NAMALWA (cell line): ENCODE data around the gene DOK6.

ENCODE experiments used
- DNase-seq: peaks from one replicate; pipeline ENCODE4 v3.0.0-alpha.2; 2015; ENCODE audit warnings: low spot score

The DOK6 gene

GRCh38 chr18:69689121-69689759, 288.6 kb downstream of the DOK6 start:
- DNase-seq = no peak

GRCh38 chr18:69691008-69691760, 290.5 kb downstream of the DOK6 start:
- DNase-seq = no peak

DNA sequence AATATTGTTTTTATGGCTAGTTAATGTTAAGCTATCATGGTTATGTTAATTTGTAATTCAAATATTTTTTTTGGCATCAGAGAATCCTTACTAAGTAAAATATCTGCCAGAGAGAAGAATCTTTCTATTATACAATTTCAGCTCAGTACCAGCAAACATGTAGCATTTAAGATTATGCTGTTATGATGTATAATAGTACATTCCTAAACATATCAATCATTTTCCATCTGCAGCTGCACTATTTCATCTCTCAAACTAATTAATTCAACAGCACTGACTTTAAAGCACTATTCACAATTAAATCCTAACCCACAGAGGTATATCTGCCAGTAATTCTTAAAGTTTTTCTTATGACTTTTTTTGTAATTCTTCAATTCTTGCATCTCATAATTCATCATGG, 296.4 kb downstream of the DOK6 start:
- no peak for DNase-seq

GRCh38 chr18:69697689-69698088, 297.0 kb downstream of the DOK6 start:
- no peak for DNase-seq

- no peak for DNase-seq
These were observed 300.6 kb downstream of the DOK6 start for GRCh38 chr18:69701305-69701704.

DNA sequence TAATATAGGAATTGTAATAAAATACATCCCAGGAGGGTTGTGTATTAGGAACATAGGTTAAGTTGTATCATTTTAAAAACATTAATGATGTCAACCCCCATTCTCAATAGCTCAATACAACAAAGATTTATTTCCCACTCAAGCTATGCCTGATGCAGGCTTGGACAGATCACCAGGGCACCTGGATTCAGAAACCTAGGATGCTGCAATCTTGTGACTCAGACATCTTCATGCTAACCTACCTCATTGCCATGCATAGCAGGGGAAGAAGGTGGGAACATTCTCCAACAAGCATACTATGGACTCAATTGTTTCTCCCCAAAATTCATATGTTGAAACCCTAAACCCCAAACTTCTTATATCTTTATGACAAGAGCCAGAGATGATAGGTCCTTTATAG, 302.8 kb downstream of the DOK6 start:
- DNase-seq = no peak

GRCh38 chr18:69705987-69706386, 305.3 kb downstream of the DOK6 start:
- DNase-seq = no peak

DNA sequence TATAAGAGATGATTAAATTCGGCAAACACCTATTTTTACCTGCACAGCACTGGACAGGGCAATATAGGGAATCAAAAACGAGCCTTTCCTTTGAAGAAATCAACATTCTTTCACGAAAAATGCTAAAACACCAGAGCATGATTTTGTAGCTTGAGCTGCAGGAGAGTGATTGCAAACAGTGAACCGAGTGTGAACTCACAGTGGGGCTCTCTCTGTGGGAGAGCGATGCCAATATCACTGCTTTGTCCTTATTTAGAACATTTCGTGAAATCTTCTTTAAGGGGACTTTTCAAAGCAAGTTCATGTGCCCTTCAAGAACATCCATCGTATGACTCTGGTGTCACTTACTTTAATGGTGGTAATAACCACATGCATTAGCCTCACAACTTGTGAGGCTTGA, 308.2 kb downstream of the DOK6 start:
- no peak for DNase-seq

- DNase-seq = no peak
These were observed 314.6 kb downstream of the DOK6 start for GRCh38 chr18:69715191-69715795.

DNA sequence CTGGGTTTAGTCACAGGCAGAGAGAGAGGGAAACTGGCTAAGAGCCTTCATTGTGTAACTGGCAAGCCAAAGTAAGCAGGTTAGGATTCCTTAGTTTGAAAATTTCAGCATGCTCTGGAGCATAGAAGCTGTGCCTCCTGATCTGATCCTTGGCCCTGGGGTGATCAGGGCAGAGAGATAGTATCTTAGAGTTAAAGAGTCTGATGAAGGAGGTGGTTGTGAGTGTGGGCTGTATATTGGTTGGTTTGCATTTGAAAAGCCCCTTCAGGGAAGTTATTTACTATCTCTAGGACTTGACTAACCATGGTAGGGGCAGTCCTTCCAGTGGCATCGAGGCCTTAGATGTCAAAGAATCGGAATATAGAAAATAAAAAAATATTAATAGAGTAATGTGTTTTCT, 316.9 kb downstream of the DOK6 start:
- DNase-seq = no peak

GRCh38 chr18:69718912-69719547, 318.3 kb downstream of the DOK6 start:
- no peak for DNase-seq

GRCh38 chr18:69720422-69720821, 319.7 kb downstream of the DOK6 start:
- DNase-seq = no peak

DNA sequence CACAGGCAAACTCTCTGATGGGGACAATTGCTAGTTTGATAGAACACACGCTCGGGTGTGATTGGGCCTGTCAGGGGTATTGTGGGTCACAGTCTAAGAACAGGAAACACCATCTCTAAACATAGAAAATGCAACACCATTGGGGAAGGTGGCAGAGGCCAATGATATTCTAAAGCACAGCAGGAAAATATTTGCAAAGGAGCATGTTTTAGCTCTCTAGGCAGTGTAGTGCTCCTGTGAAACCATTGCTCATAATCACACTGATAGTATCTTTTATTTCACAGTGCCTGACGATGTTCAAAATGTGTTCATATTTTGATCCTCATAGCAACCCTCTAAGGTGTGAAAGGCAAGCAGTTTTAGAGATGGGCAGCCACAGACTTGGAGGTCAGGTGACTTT, 322.7 kb downstream of the DOK6 start:
- no peak for DNase-seq

- no peak for DNase-seq
These were observed 324.3 kb downstream of the DOK6 start for GRCh38 chr18:69725009-69725408.

GRCh38 chr18:69725855-69726508, 325.3 kb downstream of the DOK6 start:
- no peak for DNase-seq

DNA sequence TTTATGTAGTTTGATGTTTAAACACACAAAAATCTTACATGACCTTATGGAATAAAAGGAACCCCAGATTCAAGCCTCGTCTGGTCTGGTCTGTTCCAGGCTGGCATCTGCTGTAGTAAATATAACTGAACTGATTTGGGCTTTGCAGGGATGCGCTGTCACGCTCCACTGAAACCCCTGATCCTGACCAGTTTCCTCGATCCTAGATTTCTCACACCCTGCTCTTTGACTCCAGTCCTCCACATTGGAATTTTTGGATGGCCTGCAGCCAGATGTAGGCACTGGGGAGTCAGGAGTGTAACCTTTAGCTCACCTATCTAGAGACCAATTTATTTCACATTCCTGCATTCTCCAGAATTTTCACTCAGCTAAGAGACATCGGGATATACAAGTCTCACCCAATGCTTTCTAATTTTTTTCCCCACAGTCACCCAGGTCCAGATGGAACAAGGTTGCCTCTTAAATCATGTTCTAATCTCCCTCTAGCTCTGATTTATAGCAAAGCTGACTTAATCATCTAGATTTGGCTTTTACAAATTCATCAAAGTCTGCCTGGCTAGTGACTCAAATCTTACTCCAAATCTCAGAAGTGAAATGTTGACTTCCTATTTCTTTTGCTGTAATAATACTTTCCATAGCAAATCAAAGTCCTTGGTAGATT, 327.4 kb downstream of the DOK6 start:
- DNase-seq = no peak

- no peak for DNase-seq
These were observed 330.0 kb downstream of the DOK6 start for GRCh38 chr18:69730664-69731063.

- no peak for DNase-seq
These were observed 333.8 kb downstream of the DOK6 start for GRCh38 chr18:69734536-69734935.

- no peak for DNase-seq
These were observed 336.0 kb downstream of the DOK6 start for GRCh38 chr18:69736730-69737129.

DNA sequence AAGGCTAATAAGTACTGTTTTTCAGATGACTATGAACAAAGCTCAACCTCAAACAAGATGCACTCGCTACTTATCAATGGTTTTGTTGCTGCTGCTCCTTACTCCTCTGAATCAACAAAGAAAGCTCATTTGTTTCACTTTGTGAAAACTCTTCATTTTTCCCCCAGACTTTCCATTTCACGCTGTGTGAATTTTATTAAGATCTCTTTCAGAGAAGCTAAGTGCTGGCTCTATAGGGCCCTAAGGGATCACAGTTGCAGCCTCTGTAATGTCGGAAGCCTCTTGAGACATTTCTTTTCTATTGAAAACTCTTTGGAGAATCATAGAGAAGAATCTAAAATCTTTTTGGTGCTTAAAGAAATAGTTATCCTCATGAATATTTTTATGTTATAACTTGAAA, 337.2 kb downstream of the DOK6 start:
- DNase-seq = no peak

DNA sequence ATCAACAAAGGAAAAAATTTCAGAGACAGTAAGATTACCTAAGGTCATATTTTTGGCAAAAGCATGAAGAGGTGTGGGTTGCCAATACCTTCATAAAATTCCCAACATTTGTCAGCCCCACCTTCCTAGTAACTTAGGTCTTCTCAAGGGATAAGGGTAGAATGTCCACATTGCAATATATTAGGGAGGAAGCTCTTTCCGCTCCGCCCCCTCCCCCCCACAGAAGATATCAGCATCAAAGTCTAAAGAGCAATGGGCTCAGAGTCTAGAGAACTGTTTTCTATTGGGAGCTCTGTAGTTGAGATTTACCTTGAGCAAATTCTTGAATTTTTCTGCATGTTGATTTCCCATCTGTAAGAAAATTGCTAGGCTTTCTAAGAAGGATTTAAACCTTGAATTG, 346.7 kb downstream of the DOK6 start:
- DNase-seq = no peak
